DOHH2 (cell line): ENCODE results near the gene DRAXIN.

Source experiments
- CTCF ChIP-seq: fragments of 200-600 bp; sonication (generic); IDR thresholded peaks from one replicate; pipeline ENCODE4 v1.5.1; 2014; ENCODE audit warnings: antibody characterized with exemption, mild to moderate bottlenecking, low read depth, low read length; ENCODE audit not compliant: poor library complexity, severe bottlenecking
- EZH2phosphoT487 ChIP-seq: fragments of 200-600 bp; sonication (generic); IDR thresholded peaks from 2 replicates; pipeline ENCODE4 v1.6.1; 2017; ENCODE audit warnings: borderline replicate concordance, mild to moderate bottlenecking, antibody characterized with exemption, low read length, moderate library complexity, mixed read lengths

- TF ChIP-seq CTCF (no peak), EZH2phosphoT487 (no peak)
Observed at GRCh38 chr1:11648732-11649158, 42.8 kb upstream of the DRAXIN start.
